ENCODE results near the gene KCNA5.

KCNA5 gene

DNA sequence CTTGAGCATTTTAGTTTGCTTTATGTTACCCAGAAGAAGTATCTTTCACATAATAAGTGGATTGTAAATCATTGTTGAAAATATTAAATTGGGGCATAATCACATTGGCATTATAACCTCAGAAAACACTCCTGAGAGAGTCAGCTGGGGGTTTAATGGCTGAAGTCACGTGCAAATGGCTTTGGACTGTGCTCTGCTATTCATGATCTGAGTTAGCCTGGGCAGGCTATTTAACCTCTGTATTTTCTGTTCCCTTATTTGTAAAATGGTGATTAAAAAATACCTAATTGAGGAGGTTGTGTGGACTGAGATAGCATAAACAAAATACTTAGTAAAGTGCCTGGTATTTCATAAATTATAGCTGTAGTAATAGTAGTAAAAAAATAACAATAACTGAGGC, 24.9 kb downstream of the KCNA5 start:
- Histone ChIP-seq H3K27ac (no peak overlapping the region), H3K4me3 (ENCODE audit: low read depth in 1 of 2, low read length in 1 of 2) (no peak overlapping the region), H3K27me3 (peaks cover 10% of the 10 kb centered on the region), H3K9me3 (no peaks in the 10 kb centered on the region), H3K36me3 (no peaks in the 10 kb centered on the region), H3K4me1 (ENCODE audit: control insufficient read depth in 1 of 2, insufficient read depth in 1 of 2, low read depth in 1 of 2, low read length in 1 of 2) (no peaks in the 10 kb centered on the region)
- TF ChIP-seq CTCF (IDR thresholded peaks at IDR 0.05), result no peak

DNA sequence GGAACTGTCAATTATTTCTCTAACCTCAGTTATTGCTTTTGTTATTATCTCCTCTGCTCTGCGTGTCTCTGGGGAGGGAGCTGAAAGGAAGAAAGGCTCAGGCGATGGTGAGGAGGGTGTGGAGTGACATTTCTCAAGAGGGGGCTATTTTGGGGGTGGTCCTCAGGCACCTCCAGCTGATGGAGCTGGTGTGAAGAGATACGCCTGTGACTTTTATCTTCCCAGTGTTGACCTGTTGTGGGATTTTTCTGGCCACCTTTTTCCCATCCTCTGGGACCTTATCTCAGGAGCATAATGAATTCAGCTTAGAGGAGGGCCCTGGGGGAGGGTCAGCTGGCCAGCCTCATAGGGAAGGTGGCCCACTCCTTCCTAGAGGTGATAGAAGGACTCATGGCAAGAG, 26.4 kb downstream of the KCNA5 start:
- Histone ChIP-seq H3K4me3 (ENCODE audit: low read depth in 1 of 2, low read length in 1 of 2) (no peak overlapping the region), H3K27ac (no peak overlapping the region), H3K9me3 (no peaks in the 10 kb centered on the region), H3K36me3 (no peaks in the 10 kb centered on the region), H3K27me3 (peaks cover 8% of the 10 kb centered on the region), H3K4me1 (ENCODE audit: control insufficient read depth in 1 of 2, insufficient read depth in 1 of 2, low read depth in 1 of 2, low read length in 1 of 2) (no peaks in the 10 kb centered on the region)
- no peak for TF ChIP-seq CTCF (IDR thresholded peaks at IDR 0.05)

- TF ChIP-seq CTCF (IDR thresholded peaks at IDR 0.05), result no peak
- no peaks in the 10 kb centered on the region for H3K4me1 ChIP-seq (ENCODE audit: control insufficient read depth in 1 of 2, insufficient read depth in 1 of 2, low read depth in 1 of 2, low read length in 1 of 2)
- no peak overlapping the region for H3K27ac ChIP-seq
- H3K9me3 ChIP-seq, result no peaks in the 10 kb centered on the region
- H3K4me3 ChIP-seq (ENCODE audit: low read depth in 1 of 2, low read length in 1 of 2), result no peak overlapping the region
- no peaks in the 10 kb centered on the region for H3K36me3 ChIP-seq
- peaks cover 8% of the 10 kb centered on the region for H3K27me3 ChIP-seq
These were observed 27.8 kb downstream of the KCNA5 start for GRCh38 chr12:5071496-5071895.

DNA sequence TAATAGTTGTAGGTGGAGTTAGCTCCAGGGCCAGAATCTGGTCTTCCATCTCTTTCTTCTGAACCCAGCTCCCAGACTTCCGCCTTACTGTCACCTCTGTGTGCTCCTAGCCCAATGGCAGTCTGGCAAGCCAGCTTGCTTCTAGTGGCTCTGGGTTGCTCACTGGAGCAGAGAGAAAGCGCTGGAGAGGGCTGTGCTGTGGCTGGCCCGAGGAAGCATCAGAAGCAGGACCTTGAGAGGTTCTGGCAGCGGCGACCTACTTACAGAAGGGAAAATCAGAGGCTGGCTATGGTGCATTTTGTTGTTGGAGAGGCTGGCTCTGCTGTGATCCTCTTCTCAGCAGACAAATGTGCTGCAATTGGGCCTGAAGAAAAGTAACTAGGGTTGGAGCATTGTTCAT, 28.6 kb downstream of the KCNA5 start:
- Histone ChIP-seq H3K36me3 (no peaks in the 10 kb centered on the region), H3K9me3 (no peaks in the 10 kb centered on the region), H3K27me3 (peaks cover 8% of the 10 kb centered on the region), H3K4me3 (ENCODE audit: low read depth in 1 of 2, low read length in 1 of 2) (no peak overlapping the region), H3K4me1 (ENCODE audit: control insufficient read depth in 1 of 2, insufficient read depth in 1 of 2, low read depth in 1 of 2, low read length in 1 of 2) (no peaks in the 10 kb centered on the region), H3K27ac (no peak overlapping the region)
- no peak for TF ChIP-seq CTCF (IDR thresholded peaks at IDR 0.05)

DNA sequence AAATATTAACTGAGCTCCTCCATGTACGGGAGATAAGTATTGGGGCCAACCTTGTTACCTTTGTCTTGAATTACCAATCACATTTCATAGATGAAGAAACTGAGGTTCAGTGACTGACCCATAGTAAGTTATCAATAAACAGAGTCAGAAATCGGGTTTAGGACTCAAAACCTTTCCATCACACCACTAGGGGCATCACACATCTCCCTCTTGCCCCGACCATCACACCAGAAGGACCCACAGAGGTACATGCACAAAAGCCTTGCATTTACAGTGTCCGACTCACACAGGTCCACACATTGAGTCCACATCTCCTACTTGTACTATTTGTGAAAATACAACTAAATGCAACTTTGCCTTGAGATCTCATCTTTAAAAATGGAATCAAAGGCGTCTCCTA, 29.4 kb downstream of the KCNA5 start:
- Histone ChIP-seq H3K27me3 (peaks cover 8% of the 10 kb centered on the region), H3K27ac (no peak overlapping the region), H3K36me3 (no peaks in the 10 kb centered on the region), H3K4me1 (ENCODE audit: control insufficient read depth in 1 of 2, insufficient read depth in 1 of 2, low read depth in 1 of 2, low read length in 1 of 2) (no peaks in the 10 kb centered on the region), H3K4me3 (ENCODE audit: low read depth in 1 of 2, low read length in 1 of 2) (no peak overlapping the region), H3K9me3 (no peaks in the 10 kb centered on the region)
- no peak for TF ChIP-seq CTCF (IDR thresholded peaks at IDR 0.05)

DNA sequence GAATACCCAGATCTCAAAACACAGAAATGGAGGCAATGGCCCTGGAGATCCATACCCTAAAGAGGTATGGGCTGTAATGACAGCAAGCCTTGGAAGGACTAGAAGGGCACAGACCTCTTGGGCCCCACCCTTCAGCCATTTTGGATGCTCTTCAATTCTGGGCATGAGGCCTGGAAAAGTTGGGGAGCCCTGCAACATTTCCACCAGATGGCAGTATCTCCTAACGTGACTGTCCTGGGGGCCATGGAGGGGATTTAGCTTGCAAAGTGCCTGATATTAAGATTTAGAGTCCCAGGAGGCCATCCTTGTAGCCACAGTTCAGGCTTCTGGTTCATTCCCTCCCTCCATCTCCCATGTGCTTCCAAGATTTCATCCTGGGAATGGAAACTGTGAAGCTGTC, 30.2 kb downstream of the KCNA5 start:
- Histone ChIP-seq H3K4me1 (ENCODE audit: control insufficient read depth in 1 of 2, insufficient read depth in 1 of 2, low read depth in 1 of 2, low read length in 1 of 2) (no peaks in the 10 kb centered on the region), H3K36me3 (no peaks in the 10 kb centered on the region), H3K27me3 (peaks cover 8% of the 10 kb centered on the region), H3K9me3 (no peaks in the 10 kb centered on the region), H3K4me3 (ENCODE audit: low read depth in 1 of 2, low read length in 1 of 2) (no peak overlapping the region), H3K27ac (no peak overlapping the region)
- no peak for TF ChIP-seq CTCF (IDR thresholded peaks at IDR 0.05)

Measured in neutrophil (primary cell).